Left ventricle myocardium inferior (tissue), 1 donor: ENCODE results near the gene RNPEP. TPM values are rescaled to one million over a fixed set of nuclear protein-coding genes. Genes with fewer than 3 reads are reported as not detected.
"Not testable (repeated sequence)": the region's sequence is repeated elsewhere in the genome, so short reads cannot be mapped to it uniquely, and the experiment has no call there.

ENCODE experiments used
- DNase-seq: peaks from one replicate; pipeline ENCODE4 v3.0.0-alpha.2; 2020
- H3K27ac ChIP-seq: fragments of 200-600 bp; replicated peaks from 2 replicates; pipeline ENCODE4 v1.8.0; 2021
- H3K27me3 ChIP-seq: fragments of 200-600 bp; 2 replicates; pipeline ENCODE4 v1.8.0; 2021; ENCODE audit warnings: low read depth
- H3K36me3 ChIP-seq: fragments of 200-600 bp; 2 replicates; pipeline ENCODE4 v1.8.0; 2021
- H3K4me1 ChIP-seq: fragments of 200-600 bp; 2 replicates; pipeline ENCODE4 v1.8.0; 2021
- H3K4me3 ChIP-seq: fragments of 200-600 bp; 2 replicates; pipeline ENCODE4 v1.8.0; 2021; ENCODE audit warnings: mild to moderate bottlenecking, moderate library complexity
- H3K9me3 ChIP-seq: fragments of 200-600 bp; replicated peaks from 2 replicates; pipeline ENCODE4 v1.8.0; 2021
- intact Hi-C: fragments of 100-400 bp; cut with micrococcal nuclease; formaldehyde crosslinking; loops from one replicate; pipeline ENCODE4 v1.11.0; 2022
- total RNA-seq: library from RNA; stranded (reverse); fragmentation: NEBNext Ultra II Directional; extraction: Animal tissue kit (Norgen Biotek cat#: 25700); gene quantifications from one replicate; pipeline ENCODE4 v1.2.1, GENCODE V29; 2021
- TF ChIP-seq, protein P1 (sequence below): fragments of 200-600 bp; IDR thresholded peaks from 2 replicates; pipeline ENCODE4 v1.8.0; 2021; ENCODE audit warnings: antibody characterized with exemption, mild to moderate bottlenecking, borderline replicate concordance
- donor health status: DM: no; HTN: yes; CAD: no; lungs with severe emphysema.

RNPEP gene
- total RNA-seq, 1 donor from 2014 or later, result 16.6 TPM

DNA sequence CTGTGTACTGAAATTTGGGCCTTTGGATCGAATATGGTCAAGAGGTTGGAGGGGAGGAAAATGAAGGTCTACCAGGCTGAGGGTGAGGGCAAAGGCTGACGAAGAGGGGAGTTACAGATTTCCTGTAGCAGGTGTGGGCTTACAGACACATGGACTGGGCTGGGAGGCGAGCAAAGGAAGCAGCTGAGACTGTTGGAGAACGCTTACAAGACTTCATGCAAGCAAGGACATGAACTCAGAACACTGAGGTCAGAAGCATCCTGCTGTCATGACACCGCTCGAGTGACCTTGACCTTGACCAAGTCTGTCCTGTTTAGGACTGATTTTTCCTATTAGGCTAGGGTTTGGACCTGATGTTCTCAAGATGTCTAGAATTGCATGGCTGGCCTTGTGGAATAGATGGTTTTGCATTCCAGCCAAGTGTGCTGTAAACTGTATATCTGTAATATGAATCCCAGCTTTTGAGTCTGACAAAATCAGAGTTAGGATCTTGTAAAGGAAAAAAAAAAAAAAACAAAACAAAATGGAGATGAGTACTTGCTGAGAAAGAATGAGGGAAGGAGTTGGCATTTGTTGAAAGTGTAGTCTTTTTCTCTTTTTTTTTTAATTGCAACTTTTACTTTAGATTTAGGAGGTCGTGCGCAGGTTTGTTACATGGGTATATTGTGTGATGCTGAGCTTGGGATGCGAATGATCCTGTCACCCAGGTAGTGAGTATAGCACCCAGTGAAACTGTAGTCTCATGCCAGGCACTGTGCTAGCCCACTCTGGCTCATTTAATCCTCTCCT lies 33.8 kb downstream of the RNPEP start:
- Histone ChIP-seq H3K4me3 (no peak overlapping the region), H3K27me3 (peaks cover 19% of the 10 kb centered on the region), H3K36me3 (no peaks in the 10 kb centered on the region), H3K27ac (no peak overlapping the region), H3K4me1 (peaks cover 6% of the 10 kb centered on the region), H3K9me3 (no peaks in the 10 kb centered on the region)
- intact Hi-C loops, result no loop called here
- DNase-seq, result no peak
- TF ChIP-seq, protein P1, sequence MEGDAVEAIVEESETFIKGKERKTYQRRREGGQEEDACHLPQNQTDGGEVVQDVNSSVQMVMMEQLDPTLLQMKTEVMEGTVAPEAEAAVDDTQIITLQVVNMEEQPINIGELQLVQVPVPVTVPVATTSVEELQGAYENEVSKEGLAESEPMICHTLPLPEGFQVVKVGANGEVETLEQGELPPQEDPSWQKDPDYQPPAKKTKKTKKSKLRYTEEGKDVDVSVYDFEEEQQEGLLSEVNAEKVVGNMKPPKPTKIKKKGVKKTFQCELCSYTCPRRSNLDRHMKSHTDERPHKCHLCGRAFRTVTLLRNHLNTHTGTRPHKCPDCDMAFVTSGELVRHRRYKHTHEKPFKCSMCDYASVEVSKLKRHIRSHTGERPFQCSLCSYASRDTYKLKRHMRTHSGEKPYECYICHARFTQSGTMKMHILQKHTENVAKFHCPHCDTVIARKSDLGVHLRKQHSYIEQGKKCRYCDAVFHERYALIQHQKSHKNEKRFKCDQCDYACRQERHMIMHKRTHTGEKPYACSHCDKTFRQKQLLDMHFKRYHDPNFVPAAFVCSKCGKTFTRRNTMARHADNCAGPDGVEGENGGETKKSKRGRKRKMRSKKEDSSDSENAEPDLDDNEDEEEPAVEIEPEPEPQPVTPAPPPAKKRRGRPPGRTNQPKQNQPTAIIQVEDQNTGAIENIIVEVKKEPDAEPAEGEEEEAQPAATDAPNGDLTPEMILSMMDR, result no peak

DNA sequence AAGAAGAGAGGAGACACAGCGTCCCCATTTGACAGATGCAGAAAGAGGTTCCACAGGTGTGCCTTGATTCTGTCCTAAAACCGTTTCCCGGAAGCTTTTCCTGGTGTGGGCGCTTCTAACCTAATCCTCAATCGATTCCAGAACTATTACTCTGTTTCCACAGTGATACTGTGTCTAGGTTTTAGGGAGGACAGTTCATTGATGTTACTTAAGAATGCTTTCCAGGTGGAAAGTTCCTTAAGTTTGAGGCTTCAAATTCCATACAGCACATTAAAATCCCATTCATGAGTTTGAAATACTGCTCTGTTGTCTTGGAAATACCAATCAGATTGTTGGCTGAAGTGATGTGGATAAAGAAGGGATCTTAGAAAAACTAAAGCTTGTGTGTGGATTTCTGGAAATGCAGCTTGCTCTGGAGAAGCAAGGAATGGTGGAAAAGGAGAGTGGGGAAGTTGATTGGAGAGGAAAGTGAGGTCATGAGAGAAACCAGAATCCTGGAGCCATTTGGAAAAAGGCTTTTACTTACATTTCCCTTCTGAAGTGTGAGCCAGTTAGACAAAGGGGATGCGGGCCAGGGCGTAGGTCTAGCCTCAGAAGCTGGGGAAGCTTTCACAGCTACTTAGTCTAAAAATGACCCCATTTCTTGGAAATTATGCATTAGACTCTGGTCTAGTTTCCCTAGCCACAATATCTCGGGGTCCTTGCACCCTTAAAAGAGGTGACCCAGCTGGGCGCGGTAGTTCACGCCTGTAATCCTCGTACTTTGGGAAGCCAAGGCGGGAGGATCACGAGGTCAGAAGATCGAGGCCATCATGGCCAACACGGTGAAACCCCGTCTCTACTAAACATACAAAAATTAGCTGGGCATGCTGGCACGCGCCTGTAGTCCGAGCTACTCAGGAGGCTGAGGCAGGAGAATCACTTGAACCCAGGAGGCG lies 34.6 kb downstream of the RNPEP start:
- peaks cover 26% of the 10 kb centered on the region for H3K27me3 ChIP-seq
- H3K27ac ChIP-seq, result no peak overlapping the region
- H3K4me1 ChIP-seq, result peaks cover 6% of the 10 kb centered on the region
- intact Hi-C loops, result no loop called here
- TF ChIP-seq, protein P1, result no peak
- no peaks in the 10 kb centered on the region for H3K36me3 ChIP-seq
- no peaks in the 10 kb centered on the region for H3K9me3 ChIP-seq
- DNase-seq, result no peak
- no peak overlapping the region for H3K4me3 ChIP-seq

DNA sequence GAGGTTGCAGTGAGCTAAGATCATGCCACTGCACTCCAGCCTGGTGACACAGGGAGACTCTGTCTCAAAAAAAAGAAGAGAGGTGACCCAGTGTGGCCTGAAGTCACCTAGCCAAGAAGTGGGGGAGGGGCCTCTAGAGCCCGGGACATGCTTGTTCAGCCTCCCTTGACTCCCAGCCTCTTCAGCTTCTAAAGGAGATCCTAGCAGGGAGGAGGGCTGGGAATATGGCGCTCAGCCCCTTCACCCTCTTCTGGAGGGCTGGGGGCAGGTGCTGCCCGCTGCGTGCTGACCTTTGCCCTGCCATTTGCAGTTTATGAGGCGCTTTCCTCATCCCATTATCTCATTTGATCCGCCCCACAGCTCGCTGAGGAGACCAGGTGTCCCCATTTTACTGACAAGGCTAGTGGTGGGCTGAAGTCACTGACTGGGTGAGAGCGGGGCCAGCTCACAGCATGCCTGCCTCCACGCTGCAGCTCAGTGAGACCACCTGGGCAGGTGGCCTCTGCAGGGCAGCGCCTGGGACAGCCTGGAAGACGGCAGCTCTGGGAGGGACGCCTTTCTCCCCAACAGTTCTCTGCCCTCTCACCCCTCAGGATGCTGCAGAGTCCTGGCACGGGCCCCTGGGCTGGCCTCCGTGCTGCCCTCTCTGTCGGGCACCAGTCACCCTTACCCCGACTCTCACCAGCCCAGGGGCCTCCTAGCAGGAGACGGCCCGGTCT lies 35.5 kb downstream of the RNPEP start:
- DNase-seq, result no peak
- H3K27ac ChIP-seq, result no peak overlapping the region
- H3K36me3 ChIP-seq, result no peaks in the 10 kb centered on the region
- TF ChIP-seq, protein P1, result no peak
- no peaks in the 10 kb centered on the region for H3K9me3 ChIP-seq
- H3K4me3 ChIP-seq, result no peak overlapping the region
- intact Hi-C loops, result no loop called here
- peaks cover 6% of the 10 kb centered on the region for H3K4me1 ChIP-seq
- H3K27me3 ChIP-seq, result peaks cover 26% of the 10 kb centered on the region

DNA sequence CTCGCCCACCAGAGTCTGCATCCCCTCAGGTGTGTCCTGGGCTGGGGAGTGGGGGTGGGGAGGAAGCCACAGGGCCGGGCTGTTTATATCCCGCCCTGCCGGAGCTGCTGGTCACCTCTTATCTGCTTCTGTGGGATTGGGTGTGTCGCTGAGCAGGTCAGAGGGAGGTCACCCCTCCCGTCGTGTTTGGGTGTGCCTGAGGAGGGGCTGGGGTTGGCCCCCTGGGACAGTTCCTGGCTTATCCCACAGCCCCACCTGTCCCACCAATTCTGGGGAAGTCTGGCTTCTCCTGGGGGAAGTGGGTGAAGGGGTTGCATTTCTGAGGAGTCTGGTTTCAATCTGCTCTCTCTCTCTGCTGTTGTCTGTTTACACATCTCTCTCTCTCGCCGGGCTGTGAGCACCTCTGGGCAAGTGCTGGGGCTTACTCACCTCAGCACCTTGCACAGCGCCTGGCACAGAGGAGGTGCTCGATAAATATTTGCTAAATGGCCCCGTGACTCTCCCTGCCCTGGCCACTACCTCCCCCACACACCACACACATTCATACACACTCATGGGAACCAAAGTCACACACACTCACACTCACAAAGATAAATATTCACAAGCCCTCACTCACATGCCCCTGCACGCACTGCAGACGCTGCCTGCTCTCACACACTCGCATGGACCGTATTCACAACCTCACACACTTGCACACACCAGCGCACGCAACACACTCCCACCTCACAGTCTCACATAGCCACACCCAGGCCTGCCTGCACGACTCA lies 36.2 kb downstream of the RNPEP start:
- TF ChIP-seq, protein P1, result no peak
- intact Hi-C loops, result no loop called here

DNA sequence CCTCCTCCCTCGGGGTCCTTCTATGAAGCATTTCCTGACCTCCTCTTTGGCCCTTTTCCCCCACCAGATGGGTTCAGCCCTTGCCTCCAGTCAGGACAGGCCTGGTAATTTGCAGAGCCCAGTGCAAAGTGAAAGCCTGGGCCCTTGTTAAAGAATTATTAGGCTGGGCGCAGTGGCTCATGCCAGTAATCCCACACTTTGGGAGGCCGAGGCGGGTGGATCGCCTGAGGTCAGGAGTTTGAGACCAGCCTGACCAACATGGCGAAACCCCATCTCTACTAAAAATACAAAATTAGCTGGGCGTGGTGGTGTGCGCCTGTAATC lies 36.7 kb downstream of the RNPEP start:
- intact Hi-C loops, result not testable (repeated sequence)

More for the DNA sequence above, 36.2 kb downstream of the RNPEP start:
- DNase-seq, result no peak
- no peak overlapping the region for H3K27ac ChIP-seq
- no peaks in the 10 kb centered on the region for H3K36me3 ChIP-seq
- peaks cover 6% of the 10 kb centered on the region for H3K4me1 ChIP-seq
- H3K27me3 ChIP-seq, result peaks cover 26% of the 10 kb centered on the region
- H3K4me3 ChIP-seq, result no peak overlapping the region
- no peaks in the 10 kb centered on the region for H3K9me3 ChIP-seq

More for the DNA sequence above, 36.7 kb downstream of the RNPEP start:
- not testable (repeated sequence) for H3K9me3 ChIP-seq, H3K4me3 ChIP-seq, H3K36me3 ChIP-seq, H3K4me1 ChIP-seq, DNase-seq, H3K27ac ChIP-seq
- peaks cover 26% of the 10 kb centered on the region for H3K27me3 ChIP-seq
